ENCODE measurements around the gene WDFY4.

Gene WDFY4

DNA sequence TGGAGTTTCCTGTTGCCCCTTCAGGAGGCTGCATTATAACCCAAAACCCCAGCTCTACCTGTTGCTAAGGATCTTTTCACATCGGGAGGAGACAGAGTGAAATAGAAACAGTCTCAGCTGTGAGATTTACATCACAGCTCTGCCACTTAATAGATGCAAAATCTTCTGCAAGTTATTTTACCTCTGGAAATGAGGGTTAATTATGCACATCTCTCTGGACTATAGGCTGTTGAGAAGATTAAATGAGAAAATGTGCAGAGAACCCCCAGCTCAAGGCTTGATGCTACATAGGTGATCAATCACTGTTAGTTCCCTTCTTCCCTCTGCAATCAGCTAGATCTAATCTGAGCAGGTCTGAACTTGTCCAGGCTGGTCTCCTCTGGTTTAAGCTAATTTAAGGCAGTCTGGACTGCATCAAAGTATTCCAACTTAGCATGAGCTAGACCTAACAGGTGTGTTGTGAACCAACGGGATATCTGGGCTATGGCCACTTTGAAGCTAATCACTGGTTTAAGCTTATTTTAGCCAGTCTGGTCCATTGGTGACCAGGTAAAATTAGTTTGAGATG is 263.9 kb downstream of the WDFY4 start:
- DNase-seq, result no peak

DNA sequence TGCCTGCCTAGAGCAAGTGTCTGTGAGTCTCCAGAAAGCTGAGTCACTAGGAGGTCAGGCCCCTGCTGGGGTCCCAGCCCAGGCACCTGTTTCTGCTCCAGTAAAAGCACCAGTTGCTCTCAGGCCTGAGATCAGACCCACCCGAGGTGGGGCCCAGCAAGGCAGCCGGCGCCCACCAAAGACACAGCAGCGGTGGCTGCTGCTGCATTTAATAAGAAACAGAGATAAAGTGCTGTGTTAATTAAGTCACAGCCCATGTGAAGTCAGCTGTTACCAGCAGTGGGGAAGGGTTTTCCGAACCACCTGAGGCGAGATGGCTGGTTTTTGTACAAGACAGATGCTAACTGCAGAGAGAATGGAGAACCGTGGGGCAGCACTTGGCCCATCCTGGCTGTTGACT is 267.0 kb downstream of the WDFY4 start:
- DNase-seq, result no peak

GRCh38 chr10:48957361-48958151 is 272.9 kb downstream of the WDFY4 start:
- no peak for DNase-seq

GRCh38 chr10:48958598-48959190 is 274.0 kb downstream of the WDFY4 start:
- no peak for DNase-seq

DNA sequence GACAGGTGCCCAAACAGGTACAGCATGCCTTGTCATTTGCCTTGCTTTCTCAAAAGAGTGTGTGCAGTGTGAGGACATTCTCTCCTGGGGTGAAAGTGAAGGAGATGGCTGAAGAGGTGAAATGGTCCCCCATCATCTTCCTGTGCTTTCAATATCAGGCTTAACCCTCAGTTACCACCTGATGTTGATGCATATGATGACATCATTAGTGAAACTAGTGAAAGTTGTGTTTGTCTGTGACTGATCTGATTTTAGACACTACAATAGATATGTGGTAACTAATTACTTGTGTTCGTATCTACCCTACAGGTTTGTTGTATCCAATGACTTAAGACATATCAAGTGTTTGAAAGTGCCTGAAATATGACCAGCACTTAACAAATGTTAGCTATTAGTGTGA is 279.4 kb downstream of the WDFY4 start:
- DNase-seq, result no peak

DNA sequence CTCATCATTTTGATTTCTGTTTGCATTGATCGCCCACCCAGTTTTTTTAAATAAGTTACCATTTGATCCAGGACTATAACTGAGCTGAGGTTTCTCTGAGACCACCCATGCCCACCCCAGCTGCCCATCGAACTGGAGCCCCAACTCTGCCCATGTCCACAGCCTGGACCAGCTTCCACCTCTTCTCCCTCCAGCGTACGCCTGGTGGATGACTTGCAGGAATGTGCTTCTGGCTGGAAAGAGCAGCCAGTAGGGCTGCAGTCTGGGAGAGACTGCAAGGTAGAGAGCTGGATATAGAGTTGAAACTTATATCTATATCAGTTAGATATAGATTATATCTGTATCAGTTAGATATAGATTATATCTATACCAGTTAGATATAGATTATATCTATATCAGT is 280.8 kb downstream of the WDFY4 start:
- DNase-seq, result no peak

GRCh38 chr10:48968036-48968435 is 283.4 kb downstream of the WDFY4 start:
- DNase-seq, result no peak

DNA sequence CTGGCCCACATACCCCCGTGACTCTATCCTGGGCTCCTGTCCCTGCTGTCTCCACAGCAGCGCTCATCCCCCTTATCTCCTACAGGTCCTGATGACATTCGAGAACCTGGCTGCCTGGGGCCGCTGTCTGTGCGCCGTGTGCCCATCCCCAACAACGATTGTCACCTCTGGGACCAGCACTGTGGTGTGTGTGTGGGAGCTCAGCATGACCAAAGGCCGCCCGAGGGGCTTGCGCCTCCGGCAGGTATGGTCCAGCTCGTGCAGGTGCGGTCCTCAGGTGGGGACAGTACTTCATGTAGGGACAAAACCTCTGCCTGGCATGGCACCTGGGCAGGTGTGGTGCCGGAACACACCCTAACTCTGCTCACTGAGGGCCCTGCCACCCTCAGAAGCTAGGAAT is 285.4 kb downstream of the WDFY4 start:
- DNase-seq, result no peak

DNA sequence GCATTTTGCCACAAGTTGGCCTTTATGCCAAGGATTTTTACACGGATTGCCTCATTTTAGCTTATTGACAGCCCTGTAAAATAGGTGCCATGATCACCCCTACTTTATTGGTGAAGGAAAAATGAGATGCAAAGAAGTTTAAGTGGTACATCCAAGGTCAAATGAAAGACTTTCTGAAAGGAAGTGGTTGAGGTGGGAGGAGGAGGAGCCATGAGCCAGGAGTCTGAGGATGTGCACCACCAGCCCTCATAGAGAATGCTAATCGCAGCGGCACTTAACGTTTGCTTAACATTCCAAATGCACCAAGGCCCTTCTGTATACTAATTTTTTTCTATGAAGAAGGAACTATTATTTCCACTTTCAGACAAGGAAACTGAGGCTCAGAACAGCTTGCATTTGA is 286.0 kb downstream of the WDFY4 start:
- no peak for DNase-seq

- DNase-seq, result no peak
Measured at GRCh38 chr10:48973065-48973464, 288.4 kb downstream of the WDFY4 start.

DNA sequence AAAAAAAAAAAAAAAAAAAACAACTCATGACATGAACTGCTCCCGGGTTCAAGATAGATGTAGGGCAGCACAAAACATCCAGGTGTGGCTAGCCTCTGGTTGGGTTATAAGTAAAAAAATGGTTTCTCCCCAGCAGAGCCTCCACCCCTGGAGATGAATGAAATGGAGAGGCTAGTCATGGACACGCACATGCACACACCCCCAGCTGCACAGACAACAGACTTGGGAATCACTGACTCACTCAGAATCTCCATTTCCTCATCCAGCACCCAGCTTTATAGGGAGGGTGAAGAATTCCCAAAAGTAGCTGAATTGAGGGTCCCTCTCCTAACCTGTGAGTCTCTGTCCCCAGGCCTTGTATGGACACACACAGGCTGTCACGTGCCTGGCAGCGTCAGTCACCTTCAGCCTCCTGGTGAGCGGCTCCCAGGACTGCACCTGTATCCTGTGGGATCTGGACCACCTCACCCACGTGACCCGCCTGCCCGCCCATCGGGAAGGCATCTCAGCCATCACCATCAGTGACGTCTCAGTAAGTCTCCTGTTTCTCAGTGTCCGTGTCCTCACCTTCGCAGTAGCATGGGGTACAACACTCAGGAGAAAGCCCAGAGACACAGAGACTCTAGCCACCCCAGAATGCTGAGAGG is 290.0 kb downstream of the WDFY4 start:
- DNase-seq, result no peak

DNA sequence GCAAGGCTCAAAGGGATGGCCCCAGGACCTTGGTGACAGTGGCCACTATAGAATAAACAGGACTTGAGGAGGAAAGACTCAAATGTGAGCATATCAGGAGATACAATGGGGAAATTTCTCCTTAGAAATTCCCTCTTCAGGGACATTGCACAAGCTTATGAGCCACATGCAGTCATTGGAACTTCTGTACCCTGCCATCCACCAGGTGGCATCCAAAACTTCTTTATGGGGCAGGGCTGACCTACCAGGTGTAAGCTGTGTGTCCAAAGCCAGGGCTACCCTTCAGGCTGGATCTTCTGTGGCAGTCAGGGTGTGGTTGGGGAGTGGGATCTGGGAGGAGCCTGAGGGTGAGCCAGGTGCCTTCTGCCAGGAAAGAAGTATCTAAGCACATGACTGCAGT is 291.5 kb downstream of the WDFY4 start:
- DNase-seq, result peak; percentile 5

- DNase-seq, result no peak
Measured at GRCh38 chr10:48978318-48978717, 293.6 kb downstream of the WDFY4 start.

DNA sequence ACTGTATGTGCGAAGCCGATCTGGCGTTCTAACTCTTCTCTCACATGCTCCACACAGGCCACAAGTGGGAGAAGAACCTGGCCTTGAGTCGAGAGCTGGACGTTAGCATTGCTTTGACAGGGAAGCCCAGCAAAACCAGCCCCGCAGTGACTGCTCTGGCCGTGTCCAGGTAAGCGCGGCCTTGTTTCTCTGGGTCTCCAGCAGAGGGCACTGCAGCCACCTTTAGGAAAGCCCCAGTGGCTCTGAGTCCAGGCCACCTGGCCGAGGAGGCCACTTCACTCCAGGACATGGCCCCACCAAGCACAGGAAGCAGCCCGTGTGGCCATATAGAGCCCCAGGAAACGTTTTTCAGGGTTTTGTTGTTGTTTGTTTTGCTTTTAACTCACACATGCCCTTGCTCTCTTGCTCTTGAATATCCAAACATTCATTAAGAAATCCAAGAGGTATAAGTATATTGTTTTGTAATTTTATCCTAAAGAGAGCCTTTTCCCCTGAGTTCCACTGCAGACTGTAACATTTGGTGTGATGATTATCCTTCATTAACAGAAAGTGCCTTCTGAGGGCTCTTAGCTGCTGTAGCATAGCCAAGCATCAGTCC is 296.7 kb downstream of the WDFY4 start:
- DNase-seq, result peak; percentile 27

- no peak for DNase-seq
Measured at GRCh38 chr10:48982584-48982983, 297.9 kb downstream of the WDFY4 start.

GRCh38 chr10:48983648-48984351 is 299.1 kb downstream of the WDFY4 start:
- DNase-seq, result no peak

DNA sequence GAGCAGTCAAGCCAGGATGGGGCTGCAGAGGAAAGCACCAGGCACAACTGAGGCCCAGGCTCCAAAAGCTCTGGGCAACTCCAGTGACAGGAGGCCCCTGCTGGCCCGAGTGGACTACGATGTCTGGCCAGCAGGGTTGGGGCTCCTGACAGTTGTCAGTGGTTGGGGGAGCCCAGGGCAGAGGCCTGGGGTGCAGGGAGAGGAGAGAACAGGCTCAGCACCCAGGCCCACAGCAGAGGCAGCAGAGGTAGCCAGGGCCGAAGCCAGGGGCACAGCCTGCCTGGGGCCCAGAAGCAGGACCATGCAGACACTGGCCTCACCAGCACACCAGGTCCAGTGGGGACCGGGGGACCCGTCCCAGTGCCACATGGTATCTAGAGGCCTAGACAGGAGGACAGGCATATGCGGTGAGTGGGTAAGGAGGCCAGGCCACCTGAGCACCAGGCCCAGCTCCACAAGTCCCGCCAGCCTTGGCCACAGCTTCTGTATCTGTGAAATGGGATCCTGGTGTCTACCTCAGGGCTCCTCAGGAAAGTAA is 301.0 kb downstream of the WDFY4 start:
- DNase-seq, result no peak

DNA sequence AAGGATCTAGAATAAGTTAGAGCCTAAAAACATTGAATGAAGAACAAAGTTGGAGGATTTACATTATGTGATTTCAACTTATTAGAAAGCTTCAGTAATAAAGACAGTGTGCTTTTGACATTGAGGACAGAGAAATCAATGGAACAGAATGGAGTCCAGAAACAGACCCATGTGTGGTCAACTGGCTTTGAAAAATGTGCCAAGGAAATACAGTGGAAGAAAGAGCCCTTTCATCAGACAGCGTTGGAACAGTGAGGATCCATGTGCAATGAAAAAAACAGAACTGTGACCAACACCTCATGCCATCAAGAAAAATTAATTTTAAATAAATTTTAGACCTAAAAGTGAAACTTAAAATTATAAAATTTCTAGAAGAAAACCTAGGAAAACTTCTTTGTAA is 305.6 kb downstream of the WDFY4 start:
- no peak for DNase-seq

- no peak for DNase-seq
Measured at GRCh38 chr10:48993627-48994026, 309.0 kb downstream of the WDFY4 start.

DNA sequence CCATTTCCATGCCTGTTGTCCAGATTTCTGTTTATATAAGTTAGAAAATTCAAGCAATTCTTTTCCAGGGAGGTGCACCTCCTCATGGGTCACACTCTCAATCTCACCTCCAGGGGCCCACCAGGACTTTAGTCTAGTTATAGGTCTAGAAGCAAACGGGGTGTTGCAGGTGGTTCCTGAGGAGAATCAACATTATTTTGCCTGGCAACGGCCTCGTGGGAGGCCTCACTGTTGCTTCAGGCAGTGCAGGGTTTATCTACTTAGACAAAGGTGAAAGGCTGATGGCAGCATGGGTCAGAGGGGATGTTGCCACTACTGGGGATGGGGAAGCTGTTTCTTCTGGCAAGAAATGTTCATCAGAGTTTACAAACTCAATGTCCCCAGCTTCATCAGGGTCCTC is 311.7 kb downstream of the WDFY4 start:
- DNase-seq, result no peak

- DNase-seq, result no peak
Measured at GRCh38 chr10:48999346-48999745, 314.7 kb downstream of the WDFY4 start.
